Mesodermal cell (in vitro differentiated cells): ENCODE results near the gene RDX.

ENCODE experiments used
- H3K27ac ChIP-seq: 2 replicates; pipeline ENCODE4 v1.7.0; 2013; ENCODE audit warnings: mild to moderate bottlenecking, low read depth, low read length, moderate library complexity; ENCODE audit not compliant: severe bottlenecking
- H3K36me3 ChIP-seq: 2 replicates; pipeline ENCODE4 v1.7.1; 2013; ENCODE audit warnings: mild to moderate bottlenecking, low read length, moderate library complexity; ENCODE audit not compliant: control insufficient read depth, insufficient read depth
- H3K4me1 ChIP-seq: one replicate; pipeline ENCODE4 v1.7.1; 2013; ENCODE audit warnings: mild to moderate bottlenecking, low read length; ENCODE audit not compliant: insufficient read depth, control insufficient read depth, poor library complexity, severe bottlenecking
- H3K4me3 ChIP-seq: 2 replicates; pipeline ENCODE4 v1.7.0; 2013; ENCODE audit warnings: low read length, control low read depth, mild to moderate bottlenecking; ENCODE audit not compliant: insufficient read depth, poor library complexity, severe bottlenecking; ENCODE audit errors: extremely low read depth
- H3K9me3 ChIP-seq: 2 replicates; pipeline ENCODE4 v1.7.1; 2013; ENCODE audit warnings: mild to moderate bottlenecking, low read length, moderate library complexity; ENCODE audit not compliant: control insufficient read depth
- WGBS, 2 experiments: methylation state at CpG; one replicate each; pipeline ENCODE4 v1.1.5; 2013; ENCODE audit warnings: missing lambda C conversion rate in 2 of 2; ENCODE audit not compliant: insufficient coverage in 2 of 2; 5-methylcytosine and 5-hydroxymethylcytosine counted together

Gene RDX

DNA sequence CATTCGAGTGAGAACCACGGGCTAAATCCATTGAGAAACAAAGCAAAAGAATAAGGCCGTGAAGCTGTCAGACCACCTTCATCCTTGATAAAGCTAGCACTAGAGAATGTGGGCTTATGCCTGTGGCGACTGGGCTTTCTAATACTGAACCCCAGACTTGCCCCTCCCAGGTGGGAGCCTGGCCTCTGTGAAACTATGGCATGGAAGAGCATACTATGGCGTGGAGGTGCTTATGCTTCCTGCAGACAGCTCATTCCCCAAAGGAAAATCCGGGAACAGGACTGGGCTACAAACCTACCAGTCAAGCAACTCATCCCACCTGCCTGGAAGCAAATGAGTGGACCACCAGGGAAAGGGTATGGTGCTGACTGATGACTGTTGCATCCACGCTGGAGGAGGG, 110.8 kb downstream of the RDX start:
- Histone ChIP-seq H3K4me3 (no peak overlapping the region), H3K4me1 (peaks cover 9% of the 10 kb centered on the region), H3K9me3 (no peaks in the 10 kb centered on the region), H3K27ac (no peak overlapping the region), H3K36me3 (no peaks in the 10 kb centered on the region)
- WGBS, 2 experiments, result 72 to 80% methylated on average over 5 to 6 of the region's 7 CpGs

DNA sequence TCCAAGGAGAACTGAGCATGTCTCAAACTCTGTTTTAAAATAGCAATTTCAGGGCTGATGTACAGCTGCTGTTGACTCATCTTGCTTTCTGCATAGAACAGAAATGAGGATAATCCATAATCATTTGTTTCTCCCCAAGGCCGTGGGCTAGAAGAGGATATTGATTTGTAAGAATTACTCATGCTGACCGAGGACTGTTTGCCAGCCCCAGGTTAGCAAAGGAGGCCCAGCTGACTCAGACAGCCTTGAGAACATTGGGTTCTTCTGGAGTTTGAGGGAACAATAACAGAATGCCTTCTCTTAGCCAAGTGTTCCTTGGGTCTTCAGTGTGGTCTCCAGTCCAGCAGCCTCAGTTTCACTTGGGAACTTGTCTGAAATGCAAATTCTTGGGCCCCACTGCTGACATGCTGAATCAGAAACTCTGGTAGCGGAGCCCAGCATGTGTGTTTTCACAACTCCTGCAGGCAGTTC, 111.3 kb downstream of the RDX start:
- Histone ChIP-seq H3K9me3 (no peaks in the 10 kb centered on the region), H3K36me3 (no peaks in the 10 kb centered on the region), H3K27ac (no peak overlapping the region), H3K4me1 (peaks cover 9% of the 10 kb centered on the region), H3K4me3 (no peak overlapping the region)
- WGBS, 2 experiments, result 84 to 93% methylated on average over 3 of the region's 3 CpGs

DNA sequence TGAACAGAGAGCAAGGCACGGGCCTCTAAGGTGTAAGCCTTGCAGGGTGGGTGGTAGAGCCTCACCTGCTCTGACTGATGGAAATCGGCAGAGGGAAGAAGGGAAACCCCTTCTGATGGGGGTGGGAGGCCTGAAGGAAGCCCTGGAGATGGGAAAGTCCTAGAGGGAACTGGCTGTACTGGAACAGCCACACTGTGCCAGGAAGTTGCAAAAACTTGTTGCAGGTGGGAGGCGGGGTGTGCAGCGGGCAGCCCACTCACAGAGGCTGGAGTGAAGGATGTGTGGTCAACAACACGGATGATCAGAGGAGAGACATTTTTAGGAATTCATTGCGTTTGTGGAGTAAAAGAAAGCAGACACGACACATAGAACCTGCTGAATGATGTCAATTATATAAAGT, 112.0 kb downstream of the RDX start:
- H3K36me3 ChIP-seq, result no peaks in the 10 kb centered on the region
- H3K4me1 ChIP-seq, result peaks cover 9% of the 10 kb centered on the region
- H3K4me3 ChIP-seq, result no peak overlapping the region
- H3K27ac ChIP-seq, result no peak overlapping the region
- 92 to 95% methylated on average over 6 of the region's 7 CpGs for WGBS, 2 experiments
- H3K9me3 ChIP-seq, result no peaks in the 10 kb centered on the region

DNA sequence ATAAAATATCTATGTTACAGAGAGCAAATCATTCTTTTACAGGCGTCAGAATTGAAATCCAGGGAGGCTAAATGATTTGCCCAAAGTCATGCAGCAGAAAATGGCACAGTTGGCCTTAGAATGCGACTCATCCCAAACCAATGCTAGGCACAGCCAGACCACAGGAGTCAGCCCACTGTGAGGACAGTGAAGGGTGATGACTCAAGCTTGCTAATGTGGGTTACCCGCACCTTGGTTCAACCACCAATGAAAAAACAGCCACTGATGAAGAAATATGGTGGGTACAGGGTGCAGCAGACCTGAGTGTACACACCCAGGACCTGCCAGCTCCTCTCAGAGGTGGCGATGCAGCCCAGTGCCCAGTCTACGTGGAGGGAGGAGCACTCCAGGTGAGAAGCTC, 113.5 kb downstream of the RDX start:
- H3K27ac ChIP-seq, result no peak overlapping the region
- WGBS, 2 experiments, result 83 to 90% methylated on average over 2 to 3 of the region's 5 CpGs

GRCh38 chr11:110179064-110179463, 117.3 kb downstream of the RDX start:
- H3K4me3 ChIP-seq, result no peak overlapping the region
- WGBS, 2 experiments, result 86 to 100% methylated on average over 2 to 4 of the region's 4 CpGs

More for the DNA sequence above, 113.5 kb downstream of the RDX start:
- Histone ChIP-seq H3K4me3 (no peak overlapping the region), H3K9me3 (no peaks in the 10 kb centered on the region), H3K36me3 (no peaks in the 10 kb centered on the region), H3K4me1 (peaks cover 9% of the 10 kb centered on the region)

GRCh38 chr11:110177086-110177456, 119.3 kb downstream of the RDX start:
- Histone ChIP-seq H3K9me3 (no peaks in the 10 kb centered on the region), H3K4me3 (no peak overlapping the region), H3K36me3 (no peaks in the 10 kb centered on the region), H3K4me1 (peaks cover 5% of the 10 kb centered on the region), H3K27ac (no peak overlapping the region)
- WGBS, 2 experiments, result 97 to 100% methylated on average over 1 to 6 of the region's 7 CpGs

More at GRCh38 chr11:110179064-110179463, 117.3 kb downstream of the RDX start:
- Histone ChIP-seq H3K27ac (no peak overlapping the region), H3K9me3 (no peaks in the 10 kb centered on the region), H3K4me1 (peaks cover 7% of the 10 kb centered on the region), H3K36me3 (no peaks in the 10 kb centered on the region)

GRCh38 chr11:110176366-110177085, 119.9 kb downstream of the RDX start:
- no peak overlapping the region for H3K27ac ChIP-seq
- H3K4me1 ChIP-seq, result peaks cover 5% of the 10 kb centered on the region
- no peaks in the 10 kb centered on the region for H3K36me3 ChIP-seq
- WGBS, 2 experiments, result 94 to 98% methylated on average over 9 to 10 of the region's 12 CpGs
- no peak overlapping the region for H3K4me3 ChIP-seq
- H3K9me3 ChIP-seq, result no peaks in the 10 kb centered on the region

GRCh38 chr11:110174645-110175310, 121.6 kb downstream of the RDX start:
- H3K9me3 ChIP-seq, result no peaks in the 10 kb centered on the region
- H3K36me3 ChIP-seq, result no peaks in the 10 kb centered on the region
- peaks cover 5% of the 10 kb centered on the region for H3K4me1 ChIP-seq
- no peak overlapping the region for H3K4me3 ChIP-seq
- 75 to 82% methylated on average over 2 to 3 of the region's 6 CpGs for WGBS, 2 experiments
- H3K27ac ChIP-seq, result no peak overlapping the region

GRCh38 chr11:110173811-110174644, 122.4 kb downstream of the RDX start:
- H3K9me3 ChIP-seq, result no peaks in the 10 kb centered on the region
- no peak overlapping the region for H3K4me3 ChIP-seq
- no peak overlapping the region for H3K27ac ChIP-seq
- H3K36me3 ChIP-seq, result no peaks in the 10 kb centered on the region
- WGBS, 2 experiments, result 7 to 8% methylated on average over 8 to 12 of the region's 14 CpGs
- peaks cover 5% of the 10 kb centered on the region for H3K4me1 ChIP-seq

DNA sequence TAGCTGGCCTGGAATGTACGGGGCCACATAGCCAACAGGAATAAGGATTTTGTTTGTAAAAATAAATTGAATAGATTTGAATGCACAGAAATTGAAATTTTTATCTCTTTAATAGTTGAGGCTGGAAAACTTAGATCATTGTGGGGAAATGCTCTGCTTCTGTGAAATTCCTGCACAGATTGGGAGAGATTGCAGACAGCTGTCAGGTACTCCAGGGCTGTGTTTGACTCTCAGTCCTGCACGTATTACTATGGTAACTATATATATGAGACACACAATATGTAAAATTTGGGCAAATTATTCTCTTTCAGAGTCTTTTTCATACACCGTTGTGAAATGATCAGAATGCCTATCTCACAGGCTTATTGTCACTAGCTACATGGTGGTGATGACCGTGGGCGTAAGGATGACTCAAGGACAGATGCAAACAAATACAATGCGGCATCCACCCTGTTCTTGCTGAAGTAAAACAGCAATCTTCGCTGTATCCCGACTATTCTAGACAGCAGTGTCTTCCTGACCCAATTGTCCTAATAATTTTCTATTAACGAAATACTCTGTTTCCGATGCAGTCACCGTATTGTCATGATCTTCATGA, 123.8 kb downstream of the RDX start:
- Histone ChIP-seq H3K36me3 (no peaks in the 10 kb centered on the region), H3K27ac (no peak overlapping the region), H3K4me3 (no peak overlapping the region), H3K4me1 (peaks cover 5% of the 10 kb centered on the region), H3K9me3 (no peaks in the 10 kb centered on the region)
- 87 to 88% methylated on average over 9 to 10 of the region's 11 CpGs for whole genome bisulfite sequencing, 2 experiments
